Adrenal gland (tissue), 5 donors: ENCODE data around the gene ST8SIA1.

ENCODE experiments used
- CTCF ChIP-seq, 6 experiments: fragments of 450-650 bp in 4 of 6; fragments of 200-600 bp in 2 of 6; sonication (generic) in 1 of 6; IDR thresholded peaks; 1 replicate in 5 of 6; 2 replicates in 1 of 6; pipeline versions ENCODE4 v1.5.1 to v1.8.0; 2016 to 2021; ENCODE audit warnings: antibody characterized with exemption in 6 of 6, mild to moderate bottlenecking in 2 of 6, moderate library complexity in 1 of 6
- POLR2A ChIP-seq, 2 donors: fragments of 450-650 bp; IDR thresholded peaks; one replicate each; pipeline ENCODE4 v1.6.1; 2017; ENCODE audit warnings: antibody characterized with exemption in 2 of 2, mild to moderate bottlenecking in 2 of 2, moderate library complexity in 1 of 2
- donor health status: DM: no; HTN: no; CAD: no.

DNA sequence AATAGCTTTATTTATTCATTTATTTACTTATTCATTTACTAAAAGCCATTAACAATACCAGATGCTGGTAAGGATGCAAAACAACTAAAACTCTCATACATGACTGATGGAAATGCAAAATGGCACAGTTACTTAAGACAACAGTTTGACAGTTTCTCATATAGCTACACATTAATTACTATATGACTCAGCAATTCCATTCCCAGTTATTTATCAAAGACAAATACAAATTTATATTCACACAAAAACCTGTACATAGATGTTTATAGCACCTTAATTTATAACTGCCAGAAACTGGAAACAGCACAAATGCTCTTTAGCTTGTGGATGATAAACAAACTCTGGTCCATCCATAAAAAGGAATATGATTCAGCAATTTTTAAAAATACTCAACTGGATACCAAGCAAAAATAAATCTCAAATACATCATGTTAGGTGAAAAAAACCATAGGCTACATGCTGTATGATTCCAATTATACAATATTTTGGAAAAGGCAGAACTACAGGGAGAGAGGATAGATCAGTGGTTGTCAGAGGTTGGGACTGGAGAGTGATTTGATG is 37.9 kb upstream of the ST8SIA1 start:
- TF ChIP-seq CTCF (IDR thresholded peaks at IDR 0.05) (no peak), POLR2A (IDR thresholded peaks at IDR 0.05) (no peak)
